A673 (cell line): ENCODE results near the gene TBC1D5. TPM values are rescaled to one million over a fixed set of nuclear protein-coding genes. Genes with fewer than 3 reads are reported as not detected.

ENCODE experiments used
- BruUV-seq: library from RNA; stranded (reverse); fragments of 400-500 nt; replicated peaks from 2 replicates; lab custom pipeline; 2021; lab: Mats Ljungman, UMichigan
- CTCF ChIA-PET: fragments of 300-600 bp; sonication (Branson Sonifier 250); formaldehyde crosslinking; loops from one replicate; lab custom pipeline; 2022; ENCODE audit warnings: antibody characterized with exemption; lab: Charles Lee
- POLR2A ChIA-PET: fragments of 300-600 bp; sonication (Branson Sonifier 250); formaldehyde crosslinking; loops from one replicate; lab custom pipeline; 2022; ENCODE audit warnings: antibody characterized with exemption; ENCODE audit not compliant: low non-redundant PET; lab: Charles Lee
- DNase-seq: peaks from one replicate; pipeline ENCODE4 v3.0.0-alpha.2; 2015; ENCODE audit warnings: low spot score
- H3K27ac ChIP-seq: fragments of 200-600 bp; sonication (generic); 2 replicates; pipeline ENCODE4 v1.5.1; 2016; ENCODE audit warnings: mixed run types, low read depth, mild to moderate bottlenecking, mixed read lengths, antibody characterized with exemption, low read length; ENCODE audit not compliant: poor library complexity, severe bottlenecking
- H3K27me3 ChIP-seq: fragments of 200-600 bp; sonication (generic); replicated peaks from 2 replicates; pipeline ENCODE4 v1.6.1; 2017; ENCODE audit warnings: mixed run types, low read depth, mild to moderate bottlenecking, mixed read lengths, antibody characterized with exemption, low read length; ENCODE audit not compliant: insufficient read depth, poor library complexity
- H3K36me3 ChIP-seq: fragments of 200-600 bp; sonication (generic); 2 replicates; pipeline ENCODE4 v1.6.1; 2016; ENCODE audit warnings: mixed run types, mild to moderate bottlenecking, mixed read lengths, antibody characterized with exemption, low read length; ENCODE audit not compliant: insufficient read depth, poor library complexity, severe bottlenecking
- H3K4me1 ChIP-seq: fragments of 200-600 bp; sonication (generic); 2 replicates; pipeline ENCODE4 v1.6.1; 2017; ENCODE audit warnings: mixed run types, mild to moderate bottlenecking, mixed read lengths, antibody characterized with exemption, low read length; ENCODE audit not compliant: insufficient read depth, poor library complexity, severe bottlenecking
- H3K4me3 ChIP-seq: fragments of 200-600 bp; sonication (generic); 2 replicates; pipeline ENCODE4 v1.5.1; 2016; ENCODE audit warnings: low read depth, mixed run types, mild to moderate bottlenecking, mixed read lengths, low read length; ENCODE audit not compliant: poor library complexity, severe bottlenecking
- H3K9me3 ChIP-seq: fragments of 200-600 bp; sonication (generic); 2 replicates; pipeline ENCODE4 v1.6.1; 2016; ENCODE audit warnings: mixed run types, low read depth, mild to moderate bottlenecking, mixed read lengths, antibody characterized with exemption, low read length; ENCODE audit not compliant: poor library complexity, severe bottlenecking
- EZH2 ChIP-seq: fragments of 200-600 bp; sonication (generic); IDR thresholded peaks from 2 replicates; pipeline ENCODE4 v1.6.1; 2017; ENCODE audit warnings: borderline replicate concordance, low read depth, mild to moderate bottlenecking, mixed read lengths, antibody characterized with exemption, low read length; ENCODE audit not compliant: poor library complexity, severe bottlenecking
- intact Hi-C: fragments of 100-400 bp; cut with micrococcal nuclease; formaldehyde crosslinking; loops from one replicate; pipeline ENCODE4 v1.10.0; 2022; ENCODE audit not compliant: unreplicated experiment
- total RNA-seq: library from RNA; stranded (reverse); gene quantifications from 2 replicates; pipeline ENCODE4 v1.2.3, GENCODE V29; 2021
- TF ChIP-seq, protein P1 (sequence below): fragments of 300-800, 200-600 bp; sonication (generic); conservative IDR thresholded peaks from 2 replicates; pipeline ENCODE4 v1.5.1; 2017; ENCODE audit warnings: low read depth, mild to moderate bottlenecking, antibody characterized with exemption, low read length, moderate library complexity, mixed read lengths

Gene TBC1D5
- total RNA-seq, 1 experiment from 2014 or later = 40.7 TPM

DNA sequence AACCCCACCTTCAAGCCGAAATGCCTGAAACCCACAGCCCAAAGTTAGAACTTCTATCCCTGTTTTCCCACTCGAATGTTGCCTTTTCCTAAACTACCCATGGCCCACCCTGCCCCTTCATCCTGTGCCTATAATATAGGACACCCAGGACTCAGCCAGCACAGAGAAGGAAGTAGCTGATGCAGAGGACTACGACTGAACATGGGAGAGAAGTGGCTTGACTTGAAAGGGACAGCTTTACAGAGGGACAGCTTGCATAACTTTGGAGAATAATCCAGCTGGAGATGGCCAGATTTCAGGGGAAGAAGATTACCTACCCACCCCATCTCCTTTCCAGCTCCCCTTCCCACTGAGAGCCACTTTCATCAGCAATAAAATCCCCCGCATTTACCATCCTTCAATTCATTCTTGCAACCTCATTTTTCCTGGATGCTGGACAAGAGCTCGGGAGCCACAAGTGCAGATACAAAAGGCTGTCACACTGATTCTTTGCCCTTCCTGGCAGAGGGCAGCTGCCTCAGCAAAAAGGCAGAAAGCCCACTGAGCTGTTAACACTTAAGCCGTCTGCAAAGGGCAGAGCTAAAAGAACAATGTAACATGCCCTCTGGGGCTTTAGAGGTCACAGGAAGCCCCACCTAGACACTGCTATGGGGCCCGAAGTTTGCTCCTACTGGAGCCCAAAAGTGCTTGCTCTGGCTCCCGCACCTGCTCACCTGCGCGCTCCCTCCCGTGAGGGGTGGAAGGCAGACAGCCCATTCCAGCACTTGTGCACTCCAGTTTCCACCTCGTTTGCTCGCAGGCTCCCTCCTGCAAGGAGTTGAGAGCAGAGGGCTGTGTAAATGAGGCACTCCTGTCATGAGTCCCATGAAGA is 224.0 kb downstream of the TBC1D5 start:
- no peaks in the 10 kb centered on the region for H3K4me1 ChIP-seq
- H3K27ac ChIP-seq = no peak overlapping the region
- no peak for DNase-seq
- H3K9me3 ChIP-seq = no peaks in the 10 kb centered on the region
- ChIA-PET POLR2A (no interaction called here), CTCF (no interaction called here)
- no peaks in the 10 kb centered on the region for H3K36me3 ChIP-seq
- no TSS peak for BruUV-seq
- intact Hi-C loops = no loop called here
- no peaks in the 10 kb centered on the region for H3K27me3 ChIP-seq
- TF ChIP-seq, protein P1, sequence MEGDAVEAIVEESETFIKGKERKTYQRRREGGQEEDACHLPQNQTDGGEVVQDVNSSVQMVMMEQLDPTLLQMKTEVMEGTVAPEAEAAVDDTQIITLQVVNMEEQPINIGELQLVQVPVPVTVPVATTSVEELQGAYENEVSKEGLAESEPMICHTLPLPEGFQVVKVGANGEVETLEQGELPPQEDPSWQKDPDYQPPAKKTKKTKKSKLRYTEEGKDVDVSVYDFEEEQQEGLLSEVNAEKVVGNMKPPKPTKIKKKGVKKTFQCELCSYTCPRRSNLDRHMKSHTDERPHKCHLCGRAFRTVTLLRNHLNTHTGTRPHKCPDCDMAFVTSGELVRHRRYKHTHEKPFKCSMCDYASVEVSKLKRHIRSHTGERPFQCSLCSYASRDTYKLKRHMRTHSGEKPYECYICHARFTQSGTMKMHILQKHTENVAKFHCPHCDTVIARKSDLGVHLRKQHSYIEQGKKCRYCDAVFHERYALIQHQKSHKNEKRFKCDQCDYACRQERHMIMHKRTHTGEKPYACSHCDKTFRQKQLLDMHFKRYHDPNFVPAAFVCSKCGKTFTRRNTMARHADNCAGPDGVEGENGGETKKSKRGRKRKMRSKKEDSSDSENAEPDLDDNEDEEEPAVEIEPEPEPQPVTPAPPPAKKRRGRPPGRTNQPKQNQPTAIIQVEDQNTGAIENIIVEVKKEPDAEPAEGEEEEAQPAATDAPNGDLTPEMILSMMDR = no peak
- no peak overlapping the region for H3K4me3 ChIP-seq

DNA sequence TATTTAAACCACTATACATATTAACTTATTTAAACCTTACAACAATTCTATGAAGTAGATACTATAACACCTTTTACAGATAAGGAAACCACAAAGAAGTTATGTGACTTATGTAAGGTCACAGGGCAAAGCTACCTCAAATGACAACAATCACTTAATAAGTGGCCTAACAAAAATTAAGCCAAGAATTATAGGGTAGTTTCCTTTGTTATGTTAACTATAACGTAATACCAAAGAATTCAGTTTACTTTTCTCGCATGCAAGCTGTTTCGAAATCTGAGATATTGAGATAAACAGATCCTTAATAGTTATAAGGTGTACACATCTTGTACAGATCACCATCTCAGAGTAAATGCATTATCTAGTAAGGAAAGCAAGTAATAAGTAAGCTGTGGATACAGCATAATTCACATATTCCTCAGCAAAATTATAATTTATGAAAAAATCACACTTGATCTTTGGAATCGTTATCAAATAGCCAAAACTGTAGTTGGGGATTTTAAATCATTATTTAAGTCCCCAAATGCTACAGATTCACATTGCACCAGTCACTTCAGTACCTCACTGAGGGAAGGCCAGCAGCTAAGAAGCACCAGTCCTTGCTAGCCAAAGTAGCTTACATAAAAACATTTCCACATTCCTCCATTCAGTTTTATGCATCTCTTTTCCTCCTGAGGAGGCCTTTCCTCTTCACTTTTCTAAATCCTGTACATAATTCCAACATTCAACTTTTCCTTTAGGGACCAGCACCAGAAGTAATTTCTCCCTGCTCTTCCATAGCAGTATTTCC is 226.8 kb downstream of the TBC1D5 start:
- H3K4me1 ChIP-seq = no peaks in the 10 kb centered on the region
- H3K27me3 ChIP-seq = no peaks in the 10 kb centered on the region
- H3K9me3 ChIP-seq = no peaks in the 10 kb centered on the region
- no peaks in the 10 kb centered on the region for H3K36me3 ChIP-seq
- POLR2A ChIA-PET = no interaction called here
- no peak overlapping the region for H3K27ac ChIP-seq
- no peak for TF ChIP-seq EZH2
- TF ChIP-seq, protein P1 = no peak
- H3K4me3 ChIP-seq = no peak overlapping the region
- CTCF ChIA-PET = no interaction called here
- DNase-seq = no peak
- BruUV-seq = no TSS peak
- intact Hi-C loops = no loop called here

DNA sequence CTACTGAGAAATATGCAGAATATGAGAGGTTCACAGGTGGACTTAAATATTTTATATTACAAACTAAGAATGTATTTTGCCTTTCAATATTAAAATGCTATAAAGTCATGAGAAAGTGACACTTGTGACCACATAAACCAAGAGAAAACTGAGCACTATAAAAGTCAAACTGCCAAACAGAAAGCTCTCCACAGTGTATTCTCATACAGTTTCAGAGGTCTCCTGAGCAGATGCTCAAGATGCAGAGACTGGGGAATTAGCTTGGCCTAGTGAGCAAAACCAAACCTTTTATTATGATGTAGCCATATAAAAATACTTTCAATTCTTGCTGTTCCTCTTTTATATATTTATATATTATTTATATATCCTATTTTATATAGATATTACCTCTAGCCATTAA is 227.8 kb downstream of the TBC1D5 start:
- no peaks in the 10 kb centered on the region for H3K36me3 ChIP-seq
- intact Hi-C loops = no loop called here
- no peaks in the 10 kb centered on the region for H3K9me3 ChIP-seq
- H3K4me1 ChIP-seq = no peaks in the 10 kb centered on the region
- DNase-seq = no peak
- BruUV-seq = no TSS peak
- no peaks in the 10 kb centered on the region for H3K27me3 ChIP-seq
- no peak overlapping the region for H3K4me3 ChIP-seq
- H3K27ac ChIP-seq = no peak overlapping the region
- no peak for TF ChIP-seq EZH2
- TF ChIP-seq, protein P1 = no peak
- ChIA-PET POLR2A (no interaction called here), CTCF (no interaction called here)
